Body of pancreas (tissue), 4 donors: Measurements from ENCODE around the gene SIPA1L3. TPM values are rescaled to one million over a fixed set of nuclear protein-coding genes. Genes with fewer than 3 reads are reported as not detected.

ENCODE experiments used
- ATAC-seq: fragments of 150-250 bp; one replicate; pipeline ENCODE4 v1.9.1; 2016
- DNase-seq, 4 donors: peaks; one replicate each; pipeline ENCODE4 v3.0.0-alpha.2; 2019
- H3K27ac ChIP-seq, 4 donors: fragments of 200-600 bp; sonication (generic); 1 replicate in 3 of 4; 2 replicates in 1 of 4; pipeline versions ENCODE4 v1.5.1 to v1.6.1; 2016 to 2019; ENCODE audit warnings: mild to moderate bottlenecking in 1 of 4, mixed read lengths in 1 of 4, moderate library complexity in 1 of 4
- H3K27me3 ChIP-seq, 2 donors: fragments of 200-600 bp; sonication (generic); one replicate each; pipeline ENCODE4 v1.6.0; 2016; ENCODE audit warnings: mild to moderate bottlenecking in 1 of 2
- H3K36me3 ChIP-seq, 2 donors: fragments of 200-600 bp; sonication (generic); replicated peaks in 1 of 2; 2 replicates each; pipeline ENCODE4 v1.5.1; 2016; ENCODE audit warnings: low read depth in 2 of 2; ENCODE audit not compliant: insufficient read depth in 1 of 2
- H3K4me1 ChIP-seq: fragments of 200-600 bp; sonication (generic); one replicate; pipeline ENCODE4 v1.6.0; 2016
- H3K4me3 ChIP-seq, 2 donors: fragments of 200-600 bp; sonication (generic); 1 replicate in 1 of 2; 2 replicates in 1 of 2; pipeline ENCODE4 v1.5.1; 2016 to 2019
- H3K9me3 ChIP-seq, 3 donors: fragments of 200-600 bp; sonication (generic); 1 replicate in 2 of 3; 2 replicates in 1 of 3; pipeline ENCODE4 v1.5.1; 2016
- CTCF ChIP-seq, 7 experiments: fragments of 450-650 bp in 4 of 7; fragments of 200-600 bp in 3 of 7; sonication (generic) in 3 of 7; IDR thresholded peaks; one replicate each; pipeline ENCODE4 v1.5.1; 2016 to 2019; ENCODE audit warnings: antibody characterized with exemption in 7 of 7
- POLR2A ChIP-seq, 3 donors: fragments of 450-650 bp; IDR thresholded peaks; one replicate each; pipeline ENCODE4 v1.6.1; 2016; ENCODE audit warnings: antibody characterized with exemption in 3 of 3, mild to moderate bottlenecking in 2 of 3
- WGBS, 2 donors: methylation state at CpG; one replicate each; pipeline ENCODE4 v1.1.5; 2017; 5-methylcytosine and 5-hydroxymethylcytosine counted together
- intact Hi-C: fragments of 100-400 bp; cut with DNase I; formaldehyde crosslinking; loops from one replicate; pipeline ENCODE4 v1.15.1; 2023
- total RNA-seq, 2 donors: library from RNA; depleted of rRNA; stranded (reverse); fragments of >200 nt; gene quantifications; one replicate each; pipeline ENCODE4 v1.1.0, GENCODE V29; 2016

SIPA1L3 gene
- total RNA-seq, 2 donors from 2014 or later = 41.5 to 62.0 TPM

DNA sequence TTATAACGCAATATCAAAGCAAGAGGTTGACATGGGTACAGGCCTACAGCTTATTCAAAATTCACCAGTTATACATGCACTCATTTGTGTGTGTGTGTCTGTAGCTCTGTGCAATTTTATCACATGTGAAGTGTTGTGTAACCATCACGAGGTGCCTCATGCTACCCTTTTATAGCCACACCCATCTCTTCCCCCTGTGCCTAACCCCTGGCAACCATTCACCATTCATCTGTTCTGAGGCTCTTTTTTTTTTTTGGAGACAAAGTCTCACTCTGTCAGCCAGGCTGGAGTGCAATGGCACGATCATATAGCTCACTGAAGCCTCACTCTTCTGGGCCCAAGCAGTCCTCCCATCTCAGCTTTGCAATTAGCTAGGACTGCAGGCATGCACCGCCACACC is 238.6 kb downstream of the SIPA1L3 start:
- H3K27me3 ChIP-seq = no peaks in the 10 kb centered on the region
- no peak overlapping the region for H3K4me3 ChIP-seq
- no peaks in the 10 kb centered on the region for H3K36me3 ChIP-seq
- DNase-seq (no peak), ATAC-seq (no peak)
- TF ChIP-seq POLR2A (IDR thresholded peaks at IDR 0.05) = no peak
- TF ChIP-seq CTCF (IDR thresholded peaks at IDR 0.05) = no peak
- WGBS, 2 donors = 67 to 81% methylated on average over 4 of the region's 4 CpGs
- H3K9me3 ChIP-seq = no peaks in the 10 kb centered on the region
- intact Hi-C loops = no loop called here
- H3K4me1 ChIP-seq = no peaks in the 10 kb centered on the region
- H3K27ac ChIP-seq = no peak overlapping the region

DNA sequence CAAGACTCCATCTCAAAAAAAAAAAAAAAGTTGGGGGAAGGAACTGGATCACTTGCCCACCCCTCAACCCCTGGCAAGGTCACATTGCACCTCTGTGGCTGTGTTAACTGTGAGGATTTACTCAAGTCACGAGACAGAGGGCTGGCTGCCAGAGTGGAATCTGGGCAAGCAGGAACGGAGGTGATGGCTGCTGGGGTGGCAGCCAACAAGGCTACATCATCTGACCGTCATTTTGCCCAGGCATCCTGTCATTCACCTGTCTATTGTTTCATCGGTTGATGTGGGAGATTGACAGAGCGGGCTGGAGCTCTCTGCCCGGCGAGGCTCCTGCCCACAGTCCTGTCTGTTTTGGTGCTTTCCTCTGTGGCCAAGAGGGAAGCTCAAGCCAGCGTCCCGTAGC is 241.3 kb downstream of the SIPA1L3 start:
- intact Hi-C loops = no loop called here
- H3K27ac ChIP-seq = no peak overlapping the region
- no peaks in the 10 kb centered on the region for H3K27me3 ChIP-seq
- TF ChIP-seq CTCF (IDR thresholded peaks at IDR 0.05) (no peak), POLR2A (IDR thresholded peaks at IDR 0.05) (no peak)
- no peak overlapping the region for H3K4me3 ChIP-seq
- H3K36me3 ChIP-seq = peaks cover 4 to 6% of the 10 kb centered on the region in 2 donors
- DNase-seq (no peak), ATAC-seq (no peak)
- 77 to 89% methylated on average over 5 to 9 of the region's 9 CpGs for WGBS, 2 donors
- H3K9me3 ChIP-seq = no peaks in the 10 kb centered on the region
- no peaks in the 10 kb centered on the region for H3K4me1 ChIP-seq

- WGBS, 2 donors = 81 to 83% methylated on average over 6 of the region's 6 CpGs
- TF ChIP-seq POLR2A (IDR thresholded peaks at IDR 0.05) = no peak
- TF ChIP-seq CTCF (IDR thresholded peaks at IDR 0.05) = no peak
- no peak for DNase-seq
- Histone ChIP-seq H3K27me3 (no peaks in the 10 kb centered on the region), H3K36me3 (peaks cover 4 to 8% of the 10 kb centered on the region in 2 donors), H3K27ac (no peak overlapping the region), H3K4me3 (no peak overlapping the region), H3K4me1 (no peaks in the 10 kb centered on the region), H3K9me3 (no peaks in the 10 kb centered on the region)
- no peak for ATAC-seq
- intact Hi-C loops = no loop called here
These were observed 242.7 kb downstream of the SIPA1L3 start for GRCh38 chr19:38149661-38150061.

DNA sequence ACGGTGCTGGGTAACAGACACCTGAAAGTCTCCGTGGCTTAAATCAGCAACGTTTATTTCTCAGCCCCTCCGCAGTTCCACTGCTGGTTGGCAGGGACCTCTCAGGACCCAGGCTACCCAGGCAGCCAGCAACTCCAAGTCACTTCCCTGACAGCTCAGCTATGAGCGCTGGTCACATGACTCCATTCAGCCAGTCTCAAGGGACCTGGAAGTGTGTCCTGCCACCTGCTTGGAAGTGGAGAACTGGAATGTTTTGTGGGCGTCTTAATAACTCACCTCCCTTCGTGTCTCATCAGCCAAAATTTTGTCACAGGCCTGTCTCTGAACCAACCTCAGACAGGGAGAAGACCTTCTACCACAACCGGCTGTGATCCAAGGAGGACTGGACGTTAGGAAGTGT is 244.2 kb downstream of the SIPA1L3 start:
- no peaks in the 10 kb centered on the region for H3K4me1 ChIP-seq
- intact Hi-C loops = no loop called here
- TF ChIP-seq POLR2A (IDR thresholded peaks at IDR 0.05) (no peak), CTCF (IDR thresholded peaks at IDR 0.05) (no peak)

More for the DNA sequence above, 244.2 kb downstream of the SIPA1L3 start:
- Histone ChIP-seq H3K9me3 (no peaks in the 10 kb centered on the region), H3K27ac (no peak overlapping the region), H3K4me3 (no peak overlapping the region), H3K36me3 (peaks cover 4 to 8% of the 10 kb centered on the region in 2 donors), H3K27me3 (no peaks in the 10 kb centered on the region)
- no peak for DNase-seq
- no peak for ATAC-seq
- WGBS, 2 donors = 80 to 97% methylated on average over 8 to 9 of the region's 9 CpGs
